Transverse colon (tissue), 4 donors: Measurements from ENCODE around the gene PTPN3. TPM values are rescaled to one million over a fixed set of nuclear protein-coding genes. Genes with fewer than 3 reads are reported as not detected.

Experiments
- DNase-seq: peaks from one replicate; pipeline ENCODE4 v3.0.0-alpha.2; 2019
- H3K27ac ChIP-seq, 4 donors: fragments of 200-600 bp; sonication (generic); 2 replicates each; pipeline ENCODE4 v1.5.1; 2016 to 2018; ENCODE audit warnings: inconsistent platforms in 4 of 4
- H3K27me3 ChIP-seq: fragments of 200-600 bp; sonication (generic); 2 replicates; pipeline ENCODE4 v1.5.1; 2017; ENCODE audit warnings: inconsistent platforms
- H3K36me3 ChIP-seq, 4 donors: fragments of 200-600 bp; sonication (generic); 2 replicates each; pipeline ENCODE4 v1.5.1; 2017 to 2019; ENCODE audit warnings: inconsistent platforms in 4 of 4
- H3K4me1 ChIP-seq, 4 donors: fragments of 200-600 bp; sonication (generic); 2 replicates each; pipeline ENCODE4 v1.5.1; 2017 to 2020; ENCODE audit warnings: inconsistent platforms in 4 of 4
- H3K4me3 ChIP-seq, 4 donors: fragments of 200-600 bp; sonication (generic); 1 replicate in 1 of 4; 2 replicates in 3 of 4; pipeline versions ENCODE4 v1.5.1 to v1.6.1; 2017 to 2019; ENCODE audit warnings: inconsistent platforms in 4 of 4
- H3K9me3 ChIP-seq, 2 donors: fragments of 200-600 bp; sonication (generic); 2 replicates each; pipeline ENCODE4 v1.5.1; 2017 to 2019; ENCODE audit warnings: inconsistent platforms in 2 of 2
- CTCF ChIP-seq, 5 experiments: fragments of 200-600 bp in 3 of 5; fragments of 450-650 bp in 2 of 5; sonication (generic) in 3 of 5; IDR thresholded peaks; 1 replicate in 2 of 5; 2 replicates in 3 of 5; pipeline ENCODE4 v1.5.1; 2016 to 2017; ENCODE audit warnings: antibody characterized with exemption in 5 of 5, inconsistent platforms in 3 of 5, mild to moderate bottlenecking in 2 of 5, moderate library complexity in 1 of 5
- EP300 ChIP-seq: sonication (generic); formaldehyde crosslinking; IDR thresholded peaks from one replicate; pipeline ENCODE4 v1.6.1; 2017; ENCODE audit warnings: antibody characterized with exemption, low read depth
- POLR2A ChIP-seq: fragments of 450-650 bp; IDR thresholded peaks from one replicate; pipeline ENCODE4 v1.6.1; 2016; ENCODE audit warnings: antibody characterized with exemption, mild to moderate bottlenecking, moderate library complexity
- POLR2AphosphoS5 ChIP-seq, 3 donors: sonication (generic); formaldehyde crosslinking; IDR thresholded peaks; one replicate each; pipeline ENCODE4 v1.6.1; 2016; ENCODE audit warnings: antibody characterized with exemption in 3 of 3
- WGBS, 2 donors: methylation state at CpG; one replicate each; pipeline ENCODE4 v1.1.5; 2018; ENCODE audit warnings: low coverage in 1 of 2; 5-methylcytosine and 5-hydroxymethylcytosine counted together
- in situ Hi-C, 4 donors: fragments of 200-750 bp; cut with MboI; loops; one replicate each; pipeline versions ENCODE4 v1.15.0 to v1.15.1; 2017; ENCODE audit warnings: low sequenced_read_pairs in 3 of 4, low pct_ligation_motif_present in 1 of 4, low pct_unique_long_range_greater_than_20kb in 1 of 4
- intact Hi-C: fragments of 100-400 bp; cut with DNase I; formaldehyde crosslinking; loops from one replicate; pipeline ENCODE4 v1.15.1; 2023; ENCODE audit warnings: low total_unique reads
- total RNA-seq, 4 donors: library from RNA; depleted of rRNA; stranded (reverse); fragments of >200 nt; gene quantifications; one replicate each; pipeline ENCODE4 v1.1.0, GENCODE V29; 2016

PTPN3 gene
- total RNA-seq, 4 donors from 2014 or later: 12.7 to 27.0 (median 18.1) TPM

- TF ChIP-seq EP300: no peak
- no peak for TF ChIP-seq CTCF (IDR thresholded peaks at IDR 0.05)
- no peak for TF ChIP-seq POLR2A
- TF ChIP-seq POLR2AphosphoS5 (IDR thresholded peaks at IDR 0.05): no peak
- intact Hi-C loops (loop anchor here (5.0 kb wide), 1 partner anchor 1748 kb away; no protein-coding TSS in a partner anchor), in situ Hi-C loops (no loop called here)
- no peak overlapping the region for H3K27ac ChIP-seq
- no peaks in the 10 kb centered on the region for H3K4me1 ChIP-seq
- no peaks in the 10 kb centered on the region for H3K9me3 ChIP-seq
- no peaks in the 10 kb centered on the region for H3K36me3 ChIP-seq
- DNase-seq: no peak
- WGBS, 2 donors: 79 to 86% methylated on average over 3 of the region's 3 CpGs
- no peaks in the 10 kb centered on the region for H3K27me3 ChIP-seq
- H3K4me3 ChIP-seq: no peak overlapping the region
Observed at GRCh38 chr9:109385499-109385898, 112.6 kb downstream of the PTPN3 start.

- Histone ChIP-seq H3K4me3 (no peak overlapping the region), H3K27me3 (no peaks in the 10 kb centered on the region), H3K27ac (no peak overlapping the region), H3K36me3 (no peaks in the 10 kb centered on the region), H3K4me1 (peaks cover 0 to 5% (median 0%) of the 10 kb centered on the region in 4 donors), H3K9me3 (no peaks in the 10 kb centered on the region)
- in situ Hi-C loops: no loop called here
- no peak for TF ChIP-seq POLR2AphosphoS5 (IDR thresholded peaks at IDR 0.05)
- TF ChIP-seq EP300: no peak
- no peak for TF ChIP-seq POLR2A
- no peak for TF ChIP-seq CTCF (IDR thresholded peaks at IDR 0.05)
- 88% methylated on average over 10 of the region's 10 CpGs; no CpG with 5 or more reads in 1 of the 2 donors for WGBS, 2 donors
- intact Hi-C loops: no loop called here
- DNase-seq: no peak
Observed at GRCh38 chr9:109383947-109384346, 114.2 kb downstream of the PTPN3 start.

GRCh38 chr9:109383356-109383755, 114.8 kb downstream of the PTPN3 start:
- H3K4me3 ChIP-seq: no peak overlapping the region
- DNase-seq: no peak
- no peaks in the 10 kb centered on the region for H3K9me3 ChIP-seq
- no peak for TF ChIP-seq POLR2A
- no peak for TF ChIP-seq POLR2AphosphoS5 (IDR thresholded peaks at IDR 0.05)
- no peak for TF ChIP-seq CTCF (IDR thresholded peaks at IDR 0.05)
- TF ChIP-seq EP300: no peak
- WGBS, 2 donors: 85% methylated on average over 15 of the region's 15 CpGs; no CpG with 5 or more reads in 1 of the 2 donors
- in situ Hi-C loops: no loop called here
- H3K36me3 ChIP-seq: no peaks in the 10 kb centered on the region
- H3K4me1 ChIP-seq: peaks cover 0 to 5% (median 0%) of the 10 kb centered on the region in 4 donors
- H3K27me3 ChIP-seq: no peaks in the 10 kb centered on the region
- H3K27ac ChIP-seq: no peak overlapping the region
- intact Hi-C loops: no loop called here

GRCh38 chr9:109382585-109382984, 115.5 kb downstream of the PTPN3 start:
- Histone ChIP-seq H3K27ac (no peak overlapping the region), H3K9me3 (no peaks in the 10 kb centered on the region), H3K4me1 (peaks cover 0 to 5% (median 0%) of the 10 kb centered on the region in 4 donors), H3K36me3 (no peaks in the 10 kb centered on the region), H3K4me3 (no peak overlapping the region), H3K27me3 (no peaks in the 10 kb centered on the region)
- 81 to 100% methylated on average over 2 to 3 of the region's 3 CpGs for WGBS, 2 donors
- in situ Hi-C loops (no loop called here), intact Hi-C loops (no loop called here)
- no peak for TF ChIP-seq POLR2A
- TF ChIP-seq POLR2AphosphoS5 (IDR thresholded peaks at IDR 0.05): no peak
- TF ChIP-seq EP300: no peak
- TF ChIP-seq CTCF (IDR thresholded peaks at IDR 0.05): no peak
- no peak for DNase-seq
